ENCODE results near the gene LGALS7B.
"Not testable (repeated sequence)": the region's sequence is repeated elsewhere in the genome, so short reads cannot be mapped to it uniquely, and the experiment has no call there.

LGALS7B gene

DNA sequence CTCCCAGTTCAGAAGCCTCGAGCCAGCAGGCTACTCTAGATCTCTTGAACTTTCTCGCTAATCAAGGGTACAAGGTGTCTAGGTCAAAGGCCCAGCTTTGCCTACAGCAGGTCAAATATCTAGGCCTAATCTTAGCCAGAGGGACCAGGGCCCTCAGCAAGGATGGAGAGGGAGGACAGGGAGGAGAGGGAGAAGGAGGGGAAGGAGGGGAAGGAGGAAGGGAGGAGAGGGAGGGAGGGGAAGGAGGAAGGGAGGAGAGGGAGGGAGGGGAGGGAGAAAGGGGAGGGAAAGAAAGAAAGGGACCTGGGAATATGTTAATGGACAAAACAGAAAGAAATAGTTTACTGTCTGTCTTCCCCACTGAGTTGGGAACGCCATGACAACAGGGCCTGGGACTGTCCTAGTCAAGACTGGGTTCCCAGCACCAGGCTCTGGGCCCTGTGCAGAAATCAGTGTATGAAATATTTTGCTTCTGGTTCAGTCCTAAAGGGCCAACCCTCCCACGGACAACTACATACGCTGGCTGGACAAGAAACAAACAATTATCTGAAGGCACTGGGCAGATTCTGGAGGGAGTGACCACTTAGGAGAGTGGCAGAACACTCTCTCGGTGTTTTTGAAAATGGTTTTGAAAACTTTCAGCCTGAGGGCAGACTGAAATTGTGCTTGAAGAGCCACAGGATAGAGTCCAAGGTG lies 38.0 kb downstream of the LGALS7B start:
- no peak overlapping the region for H3K27ac ChIP-seq (ENCODE audit: low read length)
- H3K36me3 ChIP-seq (replicated peaks; ENCODE audit: insufficient read depth, low read length): no peaks in the 10 kb centered on the region
- H3K4me3 ChIP-seq (ENCODE audit: low read length): no peak overlapping the region
- TF ChIP-seq EZH2 (optimal IDR thresholded peaks at IDR 0.05; ENCODE audit: low read depth, low read length) (no peak), EZH2phosphoT487 (IDR thresholded peaks at IDR 0.05; ENCODE audit: low read length) (no peak)
- TF ChIP-seq, protein P1, sequence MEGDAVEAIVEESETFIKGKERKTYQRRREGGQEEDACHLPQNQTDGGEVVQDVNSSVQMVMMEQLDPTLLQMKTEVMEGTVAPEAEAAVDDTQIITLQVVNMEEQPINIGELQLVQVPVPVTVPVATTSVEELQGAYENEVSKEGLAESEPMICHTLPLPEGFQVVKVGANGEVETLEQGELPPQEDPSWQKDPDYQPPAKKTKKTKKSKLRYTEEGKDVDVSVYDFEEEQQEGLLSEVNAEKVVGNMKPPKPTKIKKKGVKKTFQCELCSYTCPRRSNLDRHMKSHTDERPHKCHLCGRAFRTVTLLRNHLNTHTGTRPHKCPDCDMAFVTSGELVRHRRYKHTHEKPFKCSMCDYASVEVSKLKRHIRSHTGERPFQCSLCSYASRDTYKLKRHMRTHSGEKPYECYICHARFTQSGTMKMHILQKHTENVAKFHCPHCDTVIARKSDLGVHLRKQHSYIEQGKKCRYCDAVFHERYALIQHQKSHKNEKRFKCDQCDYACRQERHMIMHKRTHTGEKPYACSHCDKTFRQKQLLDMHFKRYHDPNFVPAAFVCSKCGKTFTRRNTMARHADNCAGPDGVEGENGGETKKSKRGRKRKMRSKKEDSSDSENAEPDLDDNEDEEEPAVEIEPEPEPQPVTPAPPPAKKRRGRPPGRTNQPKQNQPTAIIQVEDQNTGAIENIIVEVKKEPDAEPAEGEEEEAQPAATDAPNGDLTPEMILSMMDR (IDR thresholded peaks at IDR 0.05; ENCODE audit: low read length): no peak
- no peaks in the 10 kb centered on the region for H3K27me3 ChIP-seq (replicated peaks; ENCODE audit: insufficient read depth, low read length)
- H3K4me1 ChIP-seq (ENCODE audit: low read length): no peaks in the 10 kb centered on the region
- H3K4me2 ChIP-seq (ENCODE audit: low read depth, low read length): no peak overlapping the region
- no peaks in the 10 kb centered on the region for H4K20me1 ChIP-seq (ENCODE audit: insufficient read depth, low read length)
- H3K9me3 ChIP-seq (replicated peaks; ENCODE audit: insufficient read depth, low read length): no peaks in the 10 kb centered on the region
- 0 out of 2 replicates have a peak, but pooled peaks cover 6% of the 10 kb centered on the region for H3K79me2 ChIP-seq (ENCODE audit: low read length)
- no peak overlapping the region for H2AFZ ChIP-seq (ENCODE audit: low read length)
- no peak overlapping the region for H3K9ac ChIP-seq (ENCODE audit: low read length)
- no peak for DNase-seq
- no peaks in the 10 kb centered on the region for H3F3A ChIP-seq (ENCODE audit: insufficient read depth, low read length)
- no peaks in the 10 kb centered on the region for H3K9me2 ChIP-seq (replicated peaks; ENCODE audit: insufficient read depth, low read length)

GRCh38 chr19:38829203-38829602 lies 40.2 kb downstream of the LGALS7B start:
- not testable (repeated sequence) for H3K79me2 ChIP-seq (ENCODE audit: low read length); H3K4me1 ChIP-seq (ENCODE audit: low read length); H3K36me3 ChIP-seq (replicated peaks; ENCODE audit: insufficient read depth, low read length); H3K9me2 ChIP-seq (replicated peaks; ENCODE audit: insufficient read depth, low read length); H2AFZ ChIP-seq (ENCODE audit: low read length); DNase-seq; H3F3A ChIP-seq (ENCODE audit: insufficient read depth, low read length); H3K27ac ChIP-seq (ENCODE audit: low read length); H3K9ac ChIP-seq (ENCODE audit: low read length); H3K27me3 ChIP-seq (replicated peaks; ENCODE audit: insufficient read depth, low read length); H4K20me1 ChIP-seq (ENCODE audit: insufficient read depth, low read length); H3K4me3 ChIP-seq (ENCODE audit: low read length); H3K9me3 ChIP-seq (replicated peaks; ENCODE audit: insufficient read depth, low read length); H3K4me2 ChIP-seq (ENCODE audit: low read depth, low read length)

DNA sequence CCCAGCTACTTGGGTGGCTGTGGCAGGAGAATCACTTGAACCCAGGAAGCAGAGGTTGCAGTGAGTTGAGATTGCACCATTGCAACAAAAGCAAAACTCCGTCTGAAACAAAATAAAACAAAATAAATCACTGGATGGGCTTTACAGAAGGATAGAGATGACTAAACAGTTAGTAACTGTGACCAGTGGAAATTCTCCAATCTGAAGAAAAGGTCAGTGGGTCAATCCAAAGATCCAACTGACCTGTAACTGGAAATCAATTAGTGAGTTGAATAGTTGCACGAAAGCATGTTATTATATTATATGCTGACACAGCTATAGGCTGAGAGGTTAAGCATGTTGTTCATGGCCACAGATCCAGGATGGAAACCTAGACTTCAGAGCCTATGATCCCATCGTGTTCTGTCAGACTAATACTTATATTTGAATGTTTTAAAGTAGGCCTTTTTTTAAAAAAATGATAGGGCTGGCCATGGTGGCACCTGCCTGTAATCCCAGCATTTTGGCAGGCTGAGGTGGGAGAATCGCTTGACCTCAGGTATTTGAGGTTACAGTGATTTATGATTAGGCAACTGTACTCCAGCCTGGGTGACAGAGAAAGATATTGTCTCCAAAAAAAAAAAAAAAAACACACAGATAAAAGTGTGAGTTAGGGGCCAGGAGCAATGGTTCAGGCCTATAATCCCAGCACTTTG lies 41.2 kb downstream of the LGALS7B start:
- H3K9me2 ChIP-seq (replicated peaks; ENCODE audit: insufficient read depth, low read length): no peaks in the 10 kb centered on the region
- H3K9ac ChIP-seq (ENCODE audit: low read length): no peak overlapping the region

More for the DNA sequence above, 41.2 kb downstream of the LGALS7B start:
- no peak for DNase-seq
- no peak overlapping the region for H3K27ac ChIP-seq (ENCODE audit: low read length)
- H3K9me3 ChIP-seq (replicated peaks; ENCODE audit: insufficient read depth, low read length): no peaks in the 10 kb centered on the region
- no peaks in the 10 kb centered on the region for H3K36me3 ChIP-seq (replicated peaks; ENCODE audit: insufficient read depth, low read length)
- no peaks in the 10 kb centered on the region for H4K20me1 ChIP-seq (ENCODE audit: insufficient read depth, low read length)
- H3F3A ChIP-seq (ENCODE audit: insufficient read depth, low read length): peaks cover 4% of the 10 kb centered on the region
- H3K27me3 ChIP-seq (replicated peaks; ENCODE audit: insufficient read depth, low read length): no peaks in the 10 kb centered on the region
- TF ChIP-seq EZH2 (optimal IDR thresholded peaks at IDR 0.05; ENCODE audit: low read depth, low read length): no peak
- TF ChIP-seq EZH2phosphoT487 (IDR thresholded peaks at IDR 0.05; ENCODE audit: low read length): no peak
- TF ChIP-seq, protein P1 (IDR thresholded peaks at IDR 0.05; ENCODE audit: low read length): no peak
- no peak overlapping the region for H3K4me3 ChIP-seq (ENCODE audit: low read length)
- H3K79me2 ChIP-seq (ENCODE audit: low read length): 0 out of 2 replicates have a peak, but pooled peaks cover 6% of the 10 kb centered on the region
- no peak overlapping the region for H2AFZ ChIP-seq (ENCODE audit: low read length)
- no peak overlapping the region for H3K4me2 ChIP-seq (ENCODE audit: low read depth, low read length)
- H3K4me1 ChIP-seq (ENCODE audit: low read length): no peaks in the 10 kb centered on the region

Measured in MM.1S (cell line).